HG03064 (cell line): Measurements from ENCODE around the gene MNT.

Source experiments
- ATAC-seq: cut with Tn5 transposase; IDR thresholded peaks from one replicate; pipeline ENCODE4 v1.9.1; 2021; ENCODE audit warnings: low read depth; ENCODE audit not compliant: unreplicated experiment

Gene MNT

DNA sequence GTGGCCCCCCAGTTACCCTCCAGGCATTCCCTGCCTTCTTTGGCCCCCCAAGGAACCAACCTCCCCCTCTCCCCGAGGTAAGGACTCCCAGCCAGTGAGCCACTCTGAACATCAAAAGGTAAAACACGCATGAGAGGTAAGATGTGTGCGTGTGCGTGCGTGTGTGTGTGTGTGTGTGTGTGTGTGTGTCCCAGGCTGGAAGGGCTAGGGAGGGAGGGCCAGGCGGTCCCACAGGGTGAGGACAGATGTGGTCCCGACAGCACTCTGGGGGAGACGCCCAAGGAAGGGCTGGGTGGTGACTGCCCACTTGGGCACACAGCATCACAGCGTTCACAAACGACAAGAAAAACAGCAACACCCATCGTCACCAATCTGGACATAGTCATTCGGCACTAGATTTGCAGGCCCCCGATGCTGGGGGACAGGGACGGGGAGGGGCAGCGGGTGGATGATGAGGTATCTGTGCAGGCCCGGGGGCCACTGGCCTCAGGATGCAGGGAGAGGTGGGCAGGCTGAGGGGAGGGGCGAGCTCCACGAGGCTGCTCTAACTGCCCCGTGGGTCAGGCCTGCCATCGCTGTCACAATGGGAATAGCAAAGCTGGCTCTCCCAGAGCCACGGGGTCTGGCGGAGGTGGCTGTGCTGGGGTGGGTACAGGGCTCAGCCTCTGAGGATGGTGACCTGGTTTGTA is 16.3 kb downstream of the MNT start:
- no peak for ATAC-seq

DNA sequence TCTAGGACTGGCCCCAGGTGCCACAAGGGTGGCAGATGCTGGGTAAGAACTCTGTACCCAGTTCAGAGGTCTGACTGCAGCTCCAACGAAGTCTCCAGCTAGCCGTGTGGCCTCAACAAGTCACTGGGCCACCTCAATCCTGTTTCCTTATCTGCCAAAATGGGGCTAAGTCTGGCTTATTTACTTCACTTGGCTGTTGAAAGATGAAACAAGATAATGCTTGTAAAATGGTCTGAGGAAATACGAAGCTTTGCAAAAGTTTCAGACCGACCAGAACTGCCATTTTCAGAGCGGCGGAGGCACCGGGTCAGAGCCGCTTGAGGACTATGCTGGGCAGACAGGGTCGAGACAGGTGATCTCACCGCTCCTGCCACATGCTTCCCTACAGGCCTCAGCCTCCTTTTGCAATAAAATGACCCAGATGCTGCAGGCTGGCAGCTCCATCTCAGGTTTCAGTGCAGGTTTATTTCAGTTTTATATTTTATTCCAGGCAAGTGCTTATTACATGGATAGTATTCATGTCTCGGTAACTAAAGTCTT is 17.2 kb downstream of the MNT start:
- no peak for ATAC-seq

DNA sequence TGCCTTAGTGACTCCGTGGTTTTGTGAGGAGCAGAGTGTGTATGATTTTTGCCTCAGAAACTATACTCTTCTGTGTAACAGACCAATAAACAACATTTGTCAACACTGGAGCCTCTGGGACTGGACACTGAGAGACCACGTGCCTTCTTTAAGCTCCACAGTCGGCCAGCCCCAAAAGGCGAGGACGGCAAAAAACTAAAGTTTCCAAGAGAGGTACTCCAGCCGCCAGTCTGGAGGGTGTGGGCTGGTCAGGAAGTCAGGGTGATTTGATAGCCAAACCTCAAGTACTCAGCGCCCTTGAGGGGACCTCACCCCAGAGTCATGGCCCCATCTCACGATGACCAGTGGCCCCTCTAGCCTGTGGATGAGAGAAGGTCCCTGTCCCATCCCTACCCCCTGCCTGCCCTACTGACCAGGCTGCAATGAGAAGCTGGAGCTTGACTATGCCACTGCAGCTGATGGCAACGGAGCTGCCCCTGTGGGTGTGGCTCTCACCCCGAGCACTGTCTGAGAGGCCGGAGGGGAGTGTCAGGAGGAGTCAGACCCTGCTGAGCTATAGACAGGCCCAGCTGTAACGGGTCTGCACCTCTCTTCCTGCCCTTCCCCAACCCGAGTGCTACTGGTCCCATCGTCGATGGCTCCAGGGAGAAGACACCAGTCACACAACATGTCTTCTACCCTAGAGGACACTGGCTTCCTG is 19.8 kb downstream of the MNT start:
- no peak for ATAC-seq

DNA sequence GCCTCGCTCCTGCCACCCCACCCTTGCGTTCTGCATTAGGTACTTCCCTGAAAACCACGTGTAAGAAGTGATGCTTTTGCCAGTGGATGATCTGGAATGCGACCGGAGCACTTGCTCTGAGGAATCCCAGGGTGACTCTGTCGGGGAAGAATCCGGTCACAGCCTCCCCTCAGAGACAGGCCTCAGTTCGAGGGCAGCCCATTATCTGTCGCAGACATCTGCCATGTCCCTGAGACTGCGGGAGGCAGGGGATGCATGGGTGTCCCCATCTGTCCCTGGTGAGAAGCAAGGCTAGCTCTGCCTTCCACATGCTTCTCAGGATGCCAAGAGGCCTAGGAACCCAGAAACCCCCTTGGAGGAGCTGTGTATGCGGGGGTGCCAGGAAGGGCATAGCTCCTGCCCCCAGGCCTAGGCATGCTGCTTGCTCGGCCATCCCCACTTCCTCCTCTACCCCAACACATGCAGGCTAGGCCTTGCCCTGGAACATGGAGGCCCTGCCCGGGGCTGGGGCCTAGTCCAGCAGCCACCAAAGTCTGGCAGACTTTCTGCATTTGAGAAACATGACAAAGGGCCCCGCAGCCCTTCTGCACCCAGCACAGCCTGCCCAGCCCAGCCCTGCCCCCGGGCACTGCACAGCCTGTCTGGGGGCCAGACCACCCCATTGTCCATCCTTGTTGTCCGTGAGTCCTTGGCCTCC is 20.5 kb downstream of the MNT start:
- no peak for ATAC-seq

DNA sequence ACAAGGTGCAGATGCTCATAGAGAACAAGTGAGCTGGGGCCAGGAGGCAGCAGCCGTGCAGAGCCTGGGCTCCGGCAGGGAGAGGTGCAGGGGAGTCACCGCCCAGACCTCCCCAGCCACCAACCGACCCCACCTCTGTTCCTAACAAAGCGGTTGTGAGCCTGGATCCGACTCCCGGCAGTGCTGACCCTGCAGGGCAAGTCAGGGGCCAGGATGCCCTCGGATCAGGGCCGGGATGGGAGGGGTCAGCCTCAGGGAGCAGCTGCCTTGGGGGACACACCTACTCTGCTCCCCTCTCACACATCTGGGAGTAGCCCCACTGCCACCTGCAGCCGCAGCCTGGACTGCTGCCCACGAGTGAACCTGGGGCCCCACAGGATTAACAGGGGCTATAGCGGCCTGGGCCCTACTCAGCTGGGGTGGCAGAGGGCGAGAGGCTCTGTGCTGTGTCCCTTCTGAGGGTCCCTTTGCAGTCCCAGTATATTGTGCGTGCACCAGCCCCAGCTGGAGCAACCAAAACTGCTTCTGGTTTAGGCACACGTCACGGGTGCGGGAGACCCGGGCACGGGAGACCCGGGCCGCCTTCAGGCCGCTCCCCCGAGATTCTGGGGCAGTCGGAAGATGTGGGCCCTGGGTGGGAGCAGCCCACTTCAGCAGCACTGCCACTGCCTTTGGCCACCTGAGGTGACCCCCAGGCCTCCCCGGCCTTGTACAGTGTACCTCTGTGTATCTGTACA is 21.2 kb downstream of the MNT start:
- ATAC-seq: no peak

DNA sequence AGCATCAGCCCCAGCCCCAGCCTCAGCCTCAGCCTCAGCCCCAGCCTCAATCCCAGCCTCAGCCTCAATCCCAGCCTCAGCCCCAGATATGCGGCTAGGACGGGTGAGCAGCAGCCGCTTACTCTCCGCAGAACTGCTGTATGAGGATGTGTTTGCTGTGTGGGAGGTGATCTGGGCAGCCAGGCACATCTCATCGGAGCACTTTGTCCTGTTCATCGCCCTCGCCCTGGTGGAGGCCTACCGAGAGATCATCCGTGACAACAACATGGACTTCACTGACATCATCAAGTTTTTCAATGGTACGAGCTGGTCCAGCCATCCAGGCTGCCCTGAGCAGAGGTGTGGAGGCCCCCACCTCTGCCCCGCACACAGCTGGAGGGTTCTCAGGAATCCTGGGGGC is 22.0 kb downstream of the MNT start:
- no peak for ATAC-seq

DNA sequence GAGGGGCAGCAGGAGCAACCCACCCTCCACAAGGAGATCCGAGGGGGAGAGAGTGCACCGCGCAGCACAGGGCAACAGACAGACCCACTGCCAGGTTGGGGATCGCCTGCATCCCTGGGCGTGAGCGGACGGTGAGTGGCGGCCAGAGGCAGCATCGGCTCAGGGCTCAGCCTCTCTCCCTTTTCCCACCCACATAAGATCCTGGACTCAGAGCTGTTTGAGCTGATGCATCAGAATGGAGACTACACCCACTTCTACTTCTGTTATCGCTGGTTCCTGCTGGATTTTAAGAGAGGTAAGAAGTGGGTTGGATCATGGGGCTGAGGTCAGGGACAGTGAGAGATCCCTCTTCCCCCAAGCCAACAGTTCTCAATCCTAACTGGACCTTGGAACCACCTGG is 23.2 kb downstream of the MNT start:
- no peak for ATAC-seq

DNA sequence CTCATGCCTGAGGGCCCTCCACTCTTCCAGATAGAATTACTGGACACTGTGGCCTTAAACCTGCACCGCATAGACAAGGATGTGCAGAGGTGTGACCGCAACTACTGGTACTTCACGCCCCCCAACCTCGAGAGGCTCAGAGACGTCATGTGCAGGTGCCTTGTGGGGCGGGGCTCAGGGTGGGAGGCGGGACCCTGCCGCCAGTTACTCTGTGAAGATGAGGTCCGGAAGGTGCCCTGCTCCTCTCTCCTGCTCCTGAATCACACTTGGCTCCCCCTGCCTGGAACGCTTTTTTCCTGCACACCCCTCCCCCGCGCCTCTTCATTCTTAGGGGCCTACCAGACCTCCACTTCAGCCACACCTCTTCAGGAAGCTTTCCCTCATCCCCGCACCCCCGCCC is 24.8 kb downstream of the MNT start:
- ATAC-seq: no peak

DNA sequence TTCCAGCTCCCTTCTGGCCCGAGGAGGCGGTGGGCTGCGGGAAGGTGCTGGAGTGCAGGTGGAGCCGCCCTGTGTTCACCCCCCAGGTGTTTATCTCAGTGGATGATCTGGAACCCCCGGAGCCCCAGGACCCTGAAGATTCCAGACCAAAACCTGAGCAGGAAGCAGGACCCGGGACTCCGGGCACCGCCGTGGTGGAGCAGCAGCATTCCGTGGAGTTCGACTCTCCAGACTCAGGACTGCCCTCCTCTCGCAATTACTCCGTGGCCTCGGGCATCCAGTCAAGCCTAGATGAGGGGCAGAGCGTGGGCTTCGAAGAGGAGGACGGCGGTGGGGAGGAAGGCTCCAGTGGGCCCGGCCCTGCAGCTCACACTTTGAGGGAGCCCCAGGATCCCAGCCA is 25.5 kb downstream of the MNT start:
- no peak for ATAC-seq

DNA sequence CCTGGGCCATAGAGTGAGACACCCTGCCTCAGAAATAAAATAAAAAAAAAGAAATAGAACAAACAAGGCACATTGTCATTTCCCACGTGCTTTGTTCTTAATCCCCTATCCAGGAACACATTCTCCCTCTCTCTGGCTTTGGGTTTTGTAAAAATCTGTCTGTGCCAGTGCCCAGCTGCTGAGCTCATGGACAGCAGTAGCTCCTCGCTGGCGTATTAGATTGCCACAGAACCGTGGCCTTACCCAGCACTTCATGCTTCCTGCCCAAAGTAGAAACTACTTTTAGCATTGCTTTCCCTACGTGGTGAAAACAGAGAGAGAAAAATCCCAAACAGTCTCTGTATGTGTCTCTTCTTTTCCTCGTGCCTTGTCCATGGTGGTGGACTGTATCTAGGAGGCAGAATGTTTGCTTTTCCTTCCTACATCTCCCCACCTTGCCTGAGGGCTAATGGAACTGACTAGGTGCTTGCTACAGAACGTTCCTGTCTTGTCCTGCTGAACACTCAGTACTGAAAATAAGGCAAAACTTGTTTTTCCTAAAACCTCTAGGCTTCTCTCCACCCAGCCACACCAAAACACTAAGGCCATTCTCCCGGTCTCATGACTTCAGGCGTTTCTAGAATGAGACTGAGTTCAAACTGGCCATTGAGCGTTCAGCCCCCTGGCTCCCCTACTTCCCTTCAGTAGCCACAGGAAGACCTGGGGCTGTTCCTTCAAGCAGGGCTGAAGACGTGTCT is 26.1 kb downstream of the MNT start:
- ATAC-seq: no peak

DNA sequence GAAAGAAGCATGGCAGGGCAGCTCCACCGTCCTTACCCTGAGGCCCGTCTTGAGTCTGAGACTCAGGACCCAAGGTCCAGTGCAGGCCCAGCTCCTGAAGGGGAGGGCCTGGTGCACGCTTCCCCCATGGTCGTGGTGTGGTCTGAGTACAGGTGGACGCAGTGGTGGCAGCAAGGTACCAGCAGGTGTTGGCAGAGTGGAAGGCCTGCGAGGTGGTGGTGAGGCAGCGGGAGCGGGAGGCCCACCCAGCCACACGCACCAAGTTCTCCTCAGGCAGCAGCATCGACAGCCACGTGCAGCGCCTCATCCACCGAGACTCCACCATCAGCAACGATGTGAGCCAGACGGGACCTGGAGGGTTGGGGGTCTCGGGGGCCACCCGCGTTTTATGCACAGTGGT is 27.7 kb downstream of the MNT start:
- ATAC-seq: no peak

DNA sequence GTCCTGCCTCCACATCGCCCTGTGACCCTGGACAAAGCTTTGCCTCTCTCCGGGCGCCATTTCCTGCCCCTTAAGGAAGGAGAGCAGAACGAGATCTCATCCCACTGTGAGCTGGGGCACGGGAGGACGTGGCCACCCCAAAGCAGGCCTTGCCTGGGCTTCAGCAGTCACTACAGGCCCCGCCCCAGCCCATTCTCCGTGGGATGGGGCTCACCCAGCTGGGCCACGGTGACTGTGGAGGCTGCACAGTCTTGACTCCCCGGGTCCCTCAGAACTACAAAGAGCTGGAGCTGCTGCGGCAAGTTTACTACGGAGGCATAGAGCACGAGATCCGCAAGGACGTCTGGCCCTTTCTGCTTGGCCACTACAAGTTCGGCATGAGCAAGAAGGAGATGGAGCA is 28.2 kb downstream of the MNT start:
- no peak for ATAC-seq

DNA sequence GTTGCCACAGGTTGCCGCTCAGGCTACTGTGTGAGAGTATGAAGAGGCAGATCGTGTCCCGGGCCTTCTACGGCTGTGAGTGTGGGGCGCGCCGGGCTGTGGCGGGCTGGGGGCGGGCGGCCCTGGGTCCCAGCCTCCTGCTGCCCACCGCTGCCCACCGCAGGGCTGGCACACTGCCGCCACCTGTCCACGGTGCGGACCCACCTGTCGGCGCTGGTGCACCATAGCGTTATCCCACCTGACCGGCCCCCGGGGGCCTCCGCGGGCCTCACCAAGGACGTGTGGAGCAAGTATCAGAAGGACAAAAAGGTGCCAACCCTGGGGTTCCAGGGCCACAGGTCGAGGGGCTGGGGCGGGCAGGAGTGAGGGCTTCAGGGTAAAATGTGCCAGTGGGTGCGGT is 28.7 kb downstream of the MNT start:
- no peak for ATAC-seq

DNA sequence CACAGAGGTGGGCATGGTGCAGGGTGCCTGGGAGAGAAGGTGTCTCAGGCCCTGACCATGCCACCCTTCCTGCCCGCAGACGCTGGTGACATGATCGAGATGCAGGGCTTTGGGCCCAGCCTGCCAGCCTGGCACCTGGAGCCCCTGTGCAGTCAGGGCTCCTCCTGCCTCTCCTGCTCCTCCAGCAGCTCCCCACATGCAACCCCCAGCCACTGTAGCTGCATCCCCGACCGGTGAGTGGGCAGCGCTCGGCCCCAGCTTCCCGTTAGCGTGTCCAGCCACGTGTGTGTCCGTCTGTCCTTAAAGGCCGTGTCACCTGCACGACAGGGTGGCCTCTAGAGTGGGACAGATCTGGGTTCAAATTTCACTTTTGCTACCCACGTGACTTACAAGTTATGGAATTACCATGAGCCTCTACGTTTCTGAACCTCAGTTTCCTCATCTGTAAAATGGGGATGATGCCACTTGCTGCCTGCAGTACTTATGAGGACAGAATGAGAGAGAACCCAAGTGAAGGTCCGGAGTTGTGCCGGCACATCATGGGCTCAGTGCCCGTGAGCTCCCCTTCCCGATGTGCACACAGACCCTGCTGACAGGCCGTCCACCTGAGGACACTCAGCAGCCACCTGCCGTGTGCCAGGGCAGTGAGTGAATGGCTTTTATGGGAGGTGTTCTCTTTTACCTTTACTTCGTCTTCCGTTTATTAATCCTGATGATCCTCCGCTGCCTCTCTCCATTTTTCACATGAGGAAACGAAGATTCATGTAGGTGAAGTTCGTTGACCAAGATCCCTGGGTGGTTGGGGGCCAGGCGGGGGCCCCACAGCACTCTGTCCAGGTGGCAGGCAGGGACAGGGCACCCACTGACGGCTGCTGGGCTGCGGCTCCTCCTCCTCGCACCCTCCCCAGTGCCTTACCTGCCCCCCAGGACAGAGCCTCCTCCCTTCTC is 29.4 kb downstream of the MNT start:
- ATAC-seq: no peak

DNA sequence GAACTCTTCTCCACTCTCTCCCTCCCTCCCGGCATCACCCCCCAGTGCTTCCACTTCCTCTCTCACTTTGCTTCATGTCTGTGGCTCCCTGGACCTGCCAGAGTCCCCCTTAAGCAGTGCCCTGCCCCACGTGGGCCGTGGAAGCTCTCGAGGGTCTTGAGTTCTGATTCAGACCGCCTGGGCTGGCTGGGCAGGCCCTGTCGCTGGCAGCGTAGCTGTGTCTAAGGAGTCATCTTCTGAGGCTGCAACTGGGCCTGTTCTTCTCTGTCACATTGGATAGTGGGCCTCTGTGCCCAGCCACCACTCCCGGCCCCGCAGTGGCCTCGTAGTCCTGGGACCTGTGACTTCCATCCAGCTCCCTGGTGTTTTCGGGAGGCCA is 30.7 kb downstream of the MNT start:
- ATAC-seq: no peak

DNA sequence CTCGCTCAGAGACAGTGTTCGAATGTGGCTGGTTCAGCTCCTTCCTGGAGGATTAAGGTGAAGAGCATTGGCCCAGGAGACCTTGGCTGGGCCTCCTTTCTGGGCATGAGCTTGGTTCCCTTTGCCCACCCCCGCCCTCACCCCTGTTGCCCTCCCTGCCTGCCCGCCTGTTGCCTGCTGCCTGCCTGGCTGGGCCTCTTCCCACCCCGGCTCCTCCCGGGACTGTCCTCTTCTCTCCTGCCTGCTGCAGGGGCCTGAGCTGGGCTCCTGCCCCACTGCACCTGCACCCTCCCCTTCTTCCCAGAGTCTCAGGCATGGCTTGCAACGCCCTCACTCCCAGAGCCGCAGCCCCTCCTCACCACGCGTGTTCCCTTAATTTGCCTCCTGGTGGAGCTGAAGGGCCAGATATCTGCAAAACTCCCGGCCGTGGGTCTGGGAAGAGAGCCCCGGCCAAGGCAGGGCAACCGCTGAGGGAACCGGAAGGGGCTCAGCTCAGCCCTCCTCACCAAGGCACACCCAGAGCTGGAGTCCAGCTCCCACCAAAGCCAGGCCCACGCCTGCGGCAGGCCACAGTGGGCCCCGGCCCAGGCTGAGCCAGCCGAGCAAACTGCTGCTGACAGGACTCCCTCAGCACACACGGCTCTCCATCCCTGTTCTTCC is 31.2 kb downstream of the MNT start:
- ATAC-seq: no peak

DNA sequence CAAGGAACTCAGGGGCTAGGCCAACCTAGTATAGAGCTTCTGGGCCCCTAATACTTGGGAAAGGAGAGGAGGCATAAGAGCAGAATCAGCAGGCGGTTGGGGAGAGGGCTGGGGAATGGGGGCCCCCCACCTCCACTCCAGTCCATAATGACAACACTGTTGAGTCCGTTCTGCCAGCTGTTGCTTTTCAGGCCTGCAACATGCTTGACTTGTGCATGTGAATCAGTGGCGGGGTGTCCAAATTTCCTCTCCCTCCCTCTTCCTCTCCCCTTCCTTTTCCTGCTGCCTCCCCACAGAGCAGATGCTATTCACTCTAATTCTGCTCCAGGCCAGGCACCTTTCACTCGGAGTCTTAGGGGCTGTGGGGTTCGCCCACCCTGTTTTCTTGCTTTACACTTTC is 31.8 kb downstream of the MNT start:
- ATAC-seq: no peak

DNA sequence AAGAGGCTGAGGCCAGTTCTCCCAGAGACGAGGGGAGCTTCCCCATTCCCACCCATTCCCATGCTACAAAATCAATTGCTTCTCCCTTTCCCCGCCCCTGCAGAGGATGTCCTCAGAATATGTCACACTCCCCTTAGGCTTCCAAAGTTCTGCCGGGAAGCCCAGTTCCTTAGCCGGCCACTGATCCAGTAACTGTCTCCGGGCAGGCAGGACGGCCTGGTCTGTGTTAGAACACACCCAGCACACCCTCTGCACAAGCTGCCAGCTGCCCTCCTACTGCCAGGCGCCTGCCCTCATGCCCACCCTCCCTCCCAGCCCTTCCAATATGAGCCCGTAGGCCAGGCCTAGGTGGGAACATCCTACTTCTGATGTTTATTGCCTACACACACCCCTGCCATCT is 32.5 kb downstream of the MNT start:
- no peak for ATAC-seq
